AG08395 (cell line): ENCODE data around the gene TMEM147.

Experiments
- DNase-seq: peaks from one replicate; pipeline ENCODE4 v3.0.0; 2012; ENCODE audit warnings: mixed read lengths, low spot score

The TMEM147 gene

GRCh38 chr19:35545001-35545854 lies at the start of gene TMEM147:
TMEM147 (plus strand) TSS chr19:35545626; CDS start chr19:35545740, 114 bp downstream.
- peak; percentile 98 for DNase-seq

GRCh38 chr19:35497406-35497805 lies 48.0 kb upstream of the TMEM147 start:
- DNase-seq = no peak

GRCh38 chr19:35498220-35498619 lies 47.2 kb upstream of the TMEM147 start:
- no peak for DNase-seq

- no peak for DNase-seq
Measured at GRCh38 chr19:35498984-35499527, 46.4 kb upstream of the TMEM147 start.

GRCh38 chr19:35500611-35501010 lies 44.8 kb upstream of the TMEM147 start:
- no peak for DNase-seq

- no peak for DNase-seq
Measured at GRCh38 chr19:35501684-35502083, 43.7 kb upstream of the TMEM147 start.

GRCh38 chr19:35502751-35503150 lies 42.7 kb upstream of the TMEM147 start:
- no peak for DNase-seq

- DNase-seq = no peak
Measured at GRCh38 chr19:35506011-35506410, 39.4 kb upstream of the TMEM147 start.

GRCh38 chr19:35507561-35507960 lies 37.9 kb upstream of the TMEM147 start:
- DNase-seq = no peak

GRCh38 chr19:35508129-35508528 lies 37.3 kb upstream of the TMEM147 start:
- DNase-seq = no peak

GRCh38 chr19:35509018-35509652 lies 36.3 kb upstream of the TMEM147 start:
- DNase-seq = no peak

GRCh38 chr19:35509861-35510625 lies 35.4 kb upstream of the TMEM147 start:
- DNase-seq = peak; percentile 77

- DNase-seq = no peak
Measured at GRCh38 chr19:35510626-35510964, 34.8 kb upstream of the TMEM147 start.

- DNase-seq = no peak
Measured at GRCh38 chr19:35511337-35511736, 34.1 kb upstream of the TMEM147 start.

GRCh38 chr19:35512831-35513627 lies 32.4 kb upstream of the TMEM147 start:
- no peak for DNase-seq

GRCh38 chr19:35513628-35514281 lies 31.7 kb upstream of the TMEM147 start, which contains the start of gene DMKN:
DMKN (minus strand) TSS chr19:35513649; CDS start chr19:35513475, 174 bp downstream.
- peak; percentile 80 for DNase-seq

GRCh38 chr19:35514282-35514809 lies 31.1 kb upstream of the TMEM147 start:
- no peak for DNase-seq

- DNase-seq = no peak
Measured at GRCh38 chr19:35516310-35516709, 29.1 kb upstream of the TMEM147 start.

GRCh38 chr19:35517342-35517741 lies 28.1 kb upstream of the TMEM147 start:
- DNase-seq = no peak

GRCh38 chr19:35518313-35518712 lies 27.1 kb upstream of the TMEM147 start:
- peak; percentile 93 for DNase-seq

GRCh38 chr19:35519291-35519690 lies 26.1 kb upstream of the TMEM147 start:
- peak; percentile 46 for DNase-seq
